RKO (cell line): ENCODE measurements around the gene TENM3.

Experiments
- DNase-seq: peaks from one replicate; pipeline ENCODE4 v3.0.0-alpha.2; 2016; ENCODE audit warnings: low spot score

The TENM3 gene

DNA sequence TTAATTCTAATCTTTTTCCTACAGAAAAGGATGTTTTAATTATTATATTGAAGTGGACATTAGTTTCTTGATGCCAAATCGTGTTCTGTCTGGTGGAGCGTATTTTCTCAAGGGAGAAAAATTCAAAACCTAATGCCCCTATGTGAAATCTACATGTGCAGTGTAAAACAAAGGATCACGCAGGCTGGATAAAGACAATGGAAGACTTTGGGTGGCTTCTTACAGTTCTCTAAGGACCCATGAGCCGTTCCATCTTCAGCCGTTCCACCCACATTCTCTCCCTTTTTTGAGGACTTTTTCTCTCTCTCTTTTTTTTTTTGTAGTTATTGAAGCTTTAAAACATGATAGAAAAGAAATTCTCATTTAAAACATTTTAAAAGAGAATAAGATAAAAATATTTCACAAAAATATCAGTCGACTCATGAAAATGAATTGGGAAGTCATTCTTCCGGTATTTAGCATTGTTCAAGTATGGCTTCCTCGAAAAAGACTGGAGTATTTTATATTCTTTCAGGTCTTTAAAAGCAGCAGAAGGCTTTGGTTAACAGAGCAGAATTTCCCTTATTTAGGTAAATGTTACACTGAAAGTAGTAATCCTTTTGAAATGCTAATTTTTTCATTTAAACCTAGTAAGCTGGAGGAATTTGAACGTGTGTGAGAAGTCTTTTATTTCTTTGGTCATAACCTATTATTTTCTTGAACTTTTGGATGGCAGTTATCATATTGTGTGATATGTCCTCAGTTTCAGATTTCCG lies 11.0 kb downstream of the TENM3 start:
- no peak for DNase-seq

DNA sequence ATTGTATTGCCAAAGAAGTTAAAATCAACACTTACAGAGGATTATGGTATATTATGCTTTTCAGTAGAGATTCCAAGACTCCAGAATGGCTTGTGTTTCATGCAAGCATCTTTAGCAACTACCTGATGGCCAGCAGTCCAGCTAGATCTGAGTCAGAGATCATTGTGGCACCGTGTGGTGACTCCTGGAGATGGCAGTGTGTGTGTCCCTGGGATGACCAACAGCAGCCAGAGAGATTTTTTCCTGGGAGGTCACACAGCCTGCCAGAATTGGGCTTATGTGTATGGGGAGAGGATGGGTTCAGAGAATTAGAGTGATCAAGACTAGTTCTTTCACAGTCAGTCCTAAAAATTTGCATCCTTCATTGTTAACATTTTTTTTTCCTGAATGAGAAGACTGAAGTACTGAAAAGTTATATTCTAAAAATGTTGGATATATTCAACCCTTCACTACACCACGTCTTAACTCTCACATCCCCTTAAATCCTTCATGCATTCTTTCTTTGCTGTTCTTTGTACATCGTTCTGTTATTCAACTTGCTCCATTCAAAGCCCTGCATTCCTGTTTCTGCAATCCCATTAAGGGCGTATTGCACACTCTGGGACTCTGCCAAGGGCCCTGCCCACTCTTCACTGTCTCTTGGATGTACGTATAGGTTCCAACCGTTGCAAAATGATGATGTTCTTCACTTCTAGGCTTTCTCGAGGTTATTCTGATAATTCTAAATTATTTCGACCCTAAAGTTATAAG lies 12.4 kb downstream of the TENM3 start:
- DNase-seq: no peak

DNA sequence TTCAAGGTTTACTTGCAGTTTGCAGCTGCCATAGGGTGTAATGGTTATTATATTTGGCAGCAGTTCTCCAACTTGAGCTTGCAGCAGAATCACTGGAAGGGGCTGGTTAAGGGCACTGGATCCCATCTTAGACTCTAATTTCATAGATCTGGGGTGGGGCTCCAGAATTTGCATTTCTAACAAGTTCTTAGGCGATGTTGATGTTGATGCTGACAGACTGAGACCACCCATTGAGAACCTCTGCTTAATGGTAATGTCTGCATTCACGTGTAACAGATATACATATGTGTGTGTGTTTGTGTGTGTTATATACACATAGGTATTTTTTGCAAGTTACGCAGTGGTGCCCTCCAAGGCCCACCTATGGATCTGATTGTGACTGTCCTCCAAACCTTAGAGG lies 13.8 kb downstream of the TENM3 start:
- DNase-seq: no peak

DNA sequence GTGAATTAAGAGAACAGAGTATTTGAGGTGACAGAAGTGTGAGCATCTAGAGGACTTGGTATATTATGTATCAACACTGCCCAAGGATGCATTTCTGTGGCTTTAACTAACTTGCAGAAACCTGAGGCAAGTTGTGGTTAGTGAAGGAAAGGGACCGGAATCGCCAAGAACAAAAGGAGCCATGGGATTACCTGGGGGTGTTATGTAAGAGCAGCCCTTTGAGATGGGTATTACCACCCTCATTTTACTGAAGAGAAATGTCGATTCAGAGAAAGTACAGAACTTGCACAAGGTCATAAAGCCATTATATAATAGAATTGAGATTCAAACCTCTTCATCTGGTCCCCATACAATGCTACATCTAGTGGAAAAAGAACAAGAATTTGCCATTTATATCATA lies 14.3 kb downstream of the TENM3 start:
- no peak for DNase-seq

DNA sequence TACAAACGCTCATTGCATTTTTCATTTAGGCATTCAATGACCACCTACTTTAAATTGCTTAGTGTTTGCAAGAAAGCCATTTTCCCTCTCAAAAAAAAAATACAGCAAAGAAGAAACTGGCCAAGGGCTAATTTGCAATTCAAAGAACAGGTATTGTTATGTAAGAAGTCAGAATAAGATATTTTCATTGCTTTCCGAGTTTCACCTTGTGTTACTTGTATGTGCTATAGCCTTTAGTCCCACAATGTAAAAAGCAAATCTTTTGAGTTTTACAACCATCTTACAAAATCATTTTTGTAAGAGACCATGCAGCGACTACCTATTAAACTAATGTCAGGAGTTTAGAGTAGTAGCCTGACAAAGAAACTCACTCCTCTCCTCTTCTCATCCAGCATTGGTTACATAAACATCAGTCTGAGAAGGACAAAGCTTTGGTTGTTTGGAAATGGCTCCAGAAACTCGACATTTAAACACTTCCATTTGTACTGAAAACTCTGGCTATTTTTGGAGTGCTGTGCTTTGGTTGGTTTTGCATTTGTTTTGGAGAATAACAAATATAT lies 15.3 kb downstream of the TENM3 start:
- no peak for DNase-seq

DNA sequence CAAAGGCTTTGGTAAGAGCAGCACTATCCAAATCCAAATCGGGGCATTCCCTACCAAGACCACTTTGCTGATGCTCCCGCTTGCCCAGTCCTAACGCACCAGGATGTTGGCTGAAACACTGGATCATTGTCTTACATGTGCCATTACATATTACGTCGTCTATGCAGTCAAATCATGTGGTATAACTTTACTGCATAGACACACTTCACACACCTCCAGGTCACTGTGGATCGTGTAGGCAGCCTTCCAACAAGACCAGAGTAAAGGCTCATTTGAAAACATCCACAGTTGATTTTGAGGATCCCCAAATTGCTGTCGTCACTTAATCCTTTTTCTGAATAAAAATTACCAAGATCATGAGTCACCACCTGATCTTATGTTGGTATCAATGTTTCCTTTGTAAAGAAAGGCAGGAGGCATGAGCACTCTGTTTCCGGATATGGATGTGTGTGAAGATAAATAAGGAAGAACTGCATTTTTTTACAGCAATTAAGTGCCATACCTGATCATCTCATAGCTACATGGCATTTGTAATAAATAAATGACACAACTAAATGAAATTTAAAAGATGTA lies 18.5 kb downstream of the TENM3 start:
- DNase-seq: no peak

DNA sequence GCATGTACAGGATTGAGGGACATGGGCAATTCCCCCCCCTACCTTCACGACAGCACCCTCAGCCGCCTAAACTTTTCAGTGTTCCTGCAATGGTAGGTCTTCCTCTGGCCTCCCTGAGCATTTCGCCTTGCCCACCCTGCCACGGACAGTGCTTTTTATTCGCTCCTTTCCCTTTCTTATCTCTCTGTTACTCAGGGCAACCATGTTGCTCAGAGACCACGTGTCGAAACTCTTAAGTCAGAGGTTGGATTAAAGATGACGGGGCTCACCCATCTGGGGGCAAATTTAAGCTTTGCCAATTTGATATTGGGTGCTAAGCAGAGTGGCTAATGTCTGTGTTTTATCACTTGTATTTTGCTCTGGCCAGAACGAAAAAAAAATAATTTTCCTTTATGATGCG lies 20.4 kb downstream of the TENM3 start:
- no peak for DNase-seq

DNA sequence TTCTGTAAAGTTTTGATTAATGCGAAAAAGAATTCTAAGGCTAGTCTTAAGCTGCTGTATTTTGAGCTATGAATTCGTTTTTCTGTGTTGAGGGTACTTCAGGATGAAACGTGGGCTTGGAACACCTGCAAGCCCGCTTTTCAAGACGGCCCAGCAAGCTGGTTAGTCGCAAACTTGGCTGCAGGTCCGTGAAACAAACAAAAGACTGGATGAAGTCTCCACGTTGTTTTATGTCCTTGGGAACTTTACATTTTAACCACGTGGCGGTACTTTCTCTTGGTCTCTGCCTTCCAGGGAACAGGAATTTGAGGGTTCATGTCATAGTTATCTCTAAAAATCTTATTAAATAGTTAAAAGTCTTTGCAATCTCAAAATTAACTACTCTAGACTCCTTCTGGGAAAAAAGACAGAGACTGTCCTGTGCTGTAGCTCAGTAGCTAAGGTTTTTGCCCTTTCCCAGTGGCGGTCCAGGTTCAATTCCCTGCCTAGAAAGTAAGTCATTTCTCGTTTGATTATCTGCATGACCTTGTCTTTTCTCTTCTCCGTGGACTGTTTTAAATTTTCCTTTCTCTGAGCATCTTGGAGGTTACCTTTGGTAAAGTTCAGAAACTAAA lies 21.0 kb downstream of the TENM3 start:
- DNase-seq: no peak

DNA sequence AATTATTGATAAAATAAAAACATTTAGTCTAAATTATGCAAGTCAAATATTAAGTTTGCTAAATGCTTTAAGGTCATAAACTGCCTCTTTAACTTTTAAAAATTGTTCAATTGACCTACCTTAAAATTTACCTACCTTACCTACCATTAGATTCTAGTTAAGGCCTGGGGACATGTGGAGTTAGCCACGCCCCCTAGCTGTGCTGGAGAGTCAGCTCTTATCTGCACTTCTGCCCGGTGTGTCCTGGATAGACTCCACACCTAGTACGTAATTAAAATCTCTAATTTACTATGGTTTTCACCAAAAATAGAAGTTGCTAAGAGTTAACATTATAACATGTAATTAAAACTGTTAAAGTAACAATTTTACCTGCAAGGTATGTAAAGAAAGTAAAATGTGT lies 22.7 kb downstream of the TENM3 start:
- DNase-seq: no peak

DNA sequence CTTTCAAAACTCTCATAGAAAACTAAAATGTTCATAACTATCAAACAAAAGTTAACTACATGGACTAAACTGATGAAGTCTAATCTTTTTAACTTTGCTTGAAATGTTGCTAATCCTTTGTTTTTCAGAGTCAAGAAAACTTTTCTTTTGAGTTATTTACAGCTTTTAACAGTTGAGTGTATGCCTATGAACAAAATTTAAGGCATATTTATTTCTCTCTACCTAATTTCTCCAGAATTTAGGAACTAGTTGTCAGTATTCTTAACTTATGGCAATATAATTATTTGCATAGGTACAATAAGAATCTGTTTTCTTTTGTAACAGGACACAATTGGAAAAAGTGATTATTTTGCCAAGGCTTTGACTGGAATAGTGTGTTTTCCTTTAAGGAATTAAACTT lies 23.8 kb downstream of the TENM3 start:
- no peak for DNase-seq

DNA sequence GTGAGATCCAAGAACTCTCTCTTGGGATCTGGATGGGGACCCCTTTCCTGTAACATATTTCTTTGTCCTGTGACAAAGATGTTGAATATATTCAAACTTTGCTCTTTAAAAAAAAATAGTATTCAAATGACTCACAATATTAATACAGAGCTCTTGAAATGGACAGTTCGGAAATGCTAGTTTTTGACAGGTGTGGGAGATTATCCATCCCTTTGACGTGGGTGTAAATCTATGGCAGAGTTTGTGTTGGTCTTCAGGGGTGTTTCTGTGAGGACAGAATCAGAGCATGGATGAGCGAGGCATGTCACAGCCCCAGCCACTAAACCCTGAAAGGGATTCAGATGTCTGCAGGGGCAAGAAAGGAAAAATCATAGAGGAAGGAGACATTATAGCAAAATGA lies 25.8 kb downstream of the TENM3 start:
- no peak for DNase-seq

DNA sequence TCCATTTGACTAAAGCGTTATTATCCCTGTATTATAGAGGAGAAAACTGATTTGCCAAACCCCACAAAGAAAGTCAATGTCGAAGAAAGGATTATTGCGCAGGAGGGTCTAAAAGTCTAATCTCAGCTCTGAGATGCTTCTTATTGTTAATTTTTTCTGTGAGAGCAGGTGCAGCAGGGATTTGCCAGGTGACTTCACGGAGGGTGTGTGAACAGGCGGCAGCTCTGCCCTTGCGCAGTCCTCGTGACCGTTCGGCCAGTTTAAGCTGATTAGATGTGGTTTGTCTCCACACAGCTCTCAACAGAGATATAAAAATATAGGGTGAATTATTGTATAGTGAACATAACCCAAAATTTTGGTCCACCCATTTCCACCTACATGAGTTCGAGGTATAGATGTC lies 28.5 kb downstream of the TENM3 start:
- DNase-seq: no peak

DNA sequence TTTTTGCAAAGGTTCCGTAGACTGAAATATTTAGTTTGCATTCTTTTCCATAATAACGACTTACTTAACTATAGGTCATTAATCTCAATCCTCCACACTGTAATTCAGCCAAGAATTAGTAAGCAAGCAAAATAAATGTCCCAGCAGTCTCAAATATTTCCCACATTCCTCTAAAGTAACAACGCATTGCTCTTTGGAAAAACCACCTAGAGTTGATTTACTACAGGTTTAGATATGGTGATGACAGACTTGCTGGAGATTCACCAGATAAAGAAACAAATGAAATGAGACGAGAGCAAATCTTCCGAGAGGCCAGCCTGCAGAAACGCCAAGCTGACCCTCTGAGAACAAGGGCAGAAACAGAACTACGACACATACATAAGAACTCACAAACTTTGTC lies 28.9 kb downstream of the TENM3 start:
- no peak for DNase-seq

DNA sequence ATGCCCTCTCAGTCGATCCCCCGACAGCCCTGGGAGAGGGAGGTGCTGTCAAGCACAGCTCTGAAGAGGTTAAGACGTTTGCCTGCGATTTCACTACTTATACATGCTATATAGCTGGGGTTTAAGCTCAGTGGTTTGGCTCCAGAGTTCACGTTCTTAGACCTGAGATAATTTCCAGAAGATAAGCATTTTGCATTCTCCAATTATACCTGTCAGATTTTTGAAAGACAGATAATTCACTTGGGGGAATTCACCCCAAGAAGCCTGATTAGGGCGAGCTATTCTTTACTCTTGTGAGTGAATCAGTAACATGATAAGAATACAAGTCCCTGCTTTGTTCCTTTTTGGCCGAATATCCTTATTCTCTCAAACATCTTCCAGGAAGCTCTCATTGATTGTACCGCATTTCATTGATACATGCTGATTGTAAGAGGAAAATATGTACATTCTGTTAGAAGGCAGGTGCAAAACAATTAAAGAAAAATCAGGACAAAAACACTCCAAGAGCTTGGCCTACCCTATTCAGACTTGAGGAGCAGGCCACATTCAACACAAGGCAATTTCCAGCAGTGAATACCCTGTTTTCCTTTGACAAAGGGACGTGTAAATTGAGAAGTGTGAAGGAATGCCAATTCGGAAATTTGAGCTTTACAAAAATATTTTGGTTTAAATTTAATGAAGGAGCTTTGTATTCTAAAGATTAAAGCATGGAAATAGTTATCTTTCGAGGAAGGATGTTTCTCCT lies 30.2 kb downstream of the TENM3 start:
- DNase-seq: no peak

DNA sequence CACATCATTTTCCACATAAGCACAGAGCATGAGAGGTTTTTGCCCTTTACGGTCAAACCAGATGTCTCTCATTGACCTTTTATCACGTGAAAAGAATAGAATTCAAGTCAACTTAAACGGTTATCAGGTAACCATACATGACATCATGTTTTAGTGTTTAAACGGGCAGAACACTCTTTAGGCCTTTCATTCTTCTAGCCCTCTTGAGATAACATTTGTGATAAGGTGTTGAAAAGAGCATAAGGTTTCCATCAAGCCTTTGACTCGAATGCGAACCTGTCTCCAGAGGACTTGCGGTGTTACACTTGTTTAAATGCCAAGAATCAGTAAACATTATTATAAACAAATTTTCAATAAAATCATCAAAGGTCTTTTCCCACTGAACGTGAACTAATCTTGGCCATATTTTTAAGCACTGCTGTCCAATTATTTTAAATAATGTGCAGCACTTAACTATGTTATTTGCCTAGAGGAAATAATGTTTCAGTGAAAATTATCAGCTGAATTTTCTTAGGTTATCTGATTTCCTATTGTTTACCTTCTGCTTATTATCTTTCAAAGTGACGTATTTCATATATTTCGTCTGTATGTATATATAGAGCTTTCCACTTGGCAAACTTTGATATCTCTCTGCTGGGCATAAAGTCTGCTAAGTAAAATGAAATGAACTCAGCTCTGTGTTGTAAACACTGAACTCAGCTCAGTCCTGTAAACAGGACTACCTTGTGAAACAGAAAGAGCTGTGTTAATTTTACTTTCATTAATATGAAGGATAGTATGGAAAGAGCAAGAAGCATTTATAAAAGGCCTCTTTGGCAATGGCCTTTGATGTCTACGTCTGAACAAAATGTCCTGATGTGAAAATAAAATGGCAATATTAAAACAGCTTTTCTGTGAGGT lies 33.3 kb downstream of the TENM3 start:
- DNase-seq: no peak

DNA sequence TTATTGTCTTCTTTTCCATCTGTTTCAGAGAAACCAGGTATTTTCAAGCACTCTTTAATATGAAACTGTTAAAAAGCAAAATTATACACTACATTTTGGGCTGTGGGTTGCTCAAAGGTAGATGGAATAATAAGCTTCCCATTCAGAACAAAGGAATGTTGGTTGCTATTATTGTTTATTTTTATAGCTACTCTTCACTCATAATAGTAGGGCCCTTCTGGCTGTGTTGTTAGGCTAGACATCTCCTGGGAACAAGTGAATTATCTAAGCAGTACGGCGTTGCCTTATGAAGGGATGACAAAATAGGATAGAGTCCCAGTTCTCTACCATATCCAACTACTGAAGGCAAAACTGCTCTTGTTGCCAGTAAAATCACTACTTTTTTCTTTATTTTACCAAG lies 34.2 kb downstream of the TENM3 start:
- DNase-seq: no peak

DNA sequence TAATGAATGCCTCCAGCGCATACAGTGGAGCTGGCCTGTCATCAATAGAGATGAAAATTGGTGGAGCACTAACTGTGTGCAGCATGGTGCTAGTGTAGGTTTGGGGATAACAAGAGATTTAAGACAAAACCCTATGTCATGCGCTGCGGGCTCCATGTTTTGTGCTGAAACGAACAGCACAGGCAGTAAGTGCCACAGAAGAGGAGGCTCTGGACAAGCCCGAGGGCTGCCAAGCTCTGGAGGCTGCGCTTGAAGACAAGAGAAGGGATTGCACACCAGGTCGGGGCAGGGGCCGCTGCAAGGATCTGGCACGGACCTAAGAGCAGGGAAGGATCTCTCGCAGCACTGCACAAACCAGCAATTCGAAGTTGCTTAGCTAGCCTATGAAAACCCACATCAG lies 35.5 kb downstream of the TENM3 start:
- no peak for DNase-seq

DNA sequence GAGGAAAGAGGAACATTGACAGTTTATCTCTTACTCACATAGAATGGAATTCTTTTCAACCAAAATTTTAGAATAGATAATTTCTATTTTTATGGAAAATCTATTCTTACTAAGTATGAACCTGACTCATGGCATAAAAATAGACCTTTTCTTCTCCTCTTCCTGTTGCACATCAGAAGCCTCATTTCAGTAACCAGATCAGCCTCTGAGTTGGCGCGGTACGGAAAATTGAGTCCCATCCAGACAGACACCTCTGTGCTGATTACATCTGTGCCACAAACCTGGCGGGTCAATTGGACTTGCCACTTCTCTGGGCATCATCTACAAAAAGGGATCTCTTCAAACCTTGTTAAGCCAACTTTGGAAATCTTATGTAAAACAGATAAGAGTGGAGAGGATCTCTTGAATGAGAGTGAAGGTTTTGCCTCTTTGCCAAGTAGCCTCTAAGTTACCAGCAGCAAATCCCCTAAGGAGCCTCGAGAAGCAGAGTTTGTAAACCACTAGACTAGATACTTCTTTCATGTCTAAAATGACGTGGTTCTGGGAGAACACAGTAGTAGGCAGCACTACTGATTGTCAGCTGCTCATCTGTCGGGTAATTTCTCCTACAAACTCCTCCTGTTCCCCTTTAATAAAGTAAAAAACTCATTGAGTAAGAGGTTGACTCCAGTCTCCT lies 37.4 kb downstream of the TENM3 start:
- no peak for DNase-seq

DNA sequence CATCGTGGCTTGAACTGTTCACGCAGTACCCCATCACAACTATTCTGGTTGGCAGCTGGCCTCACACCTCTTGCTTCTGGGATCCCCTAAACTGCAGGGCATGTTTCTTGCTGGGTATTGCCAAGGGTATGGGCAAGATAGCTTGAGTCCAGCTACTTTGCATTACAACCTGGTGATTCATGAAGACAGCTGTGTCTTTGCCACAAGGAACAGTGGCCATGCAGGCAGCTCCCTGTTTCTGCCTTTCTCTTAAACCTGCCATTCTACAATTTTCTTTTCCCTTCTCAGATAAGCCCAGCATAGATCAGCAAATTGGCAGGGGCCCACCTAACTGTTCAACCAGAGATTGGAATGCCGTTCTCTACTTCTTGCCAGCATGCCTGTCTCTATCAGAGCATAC lies 42.8 kb downstream of the TENM3 start:
- DNase-seq: no peak

DNA sequence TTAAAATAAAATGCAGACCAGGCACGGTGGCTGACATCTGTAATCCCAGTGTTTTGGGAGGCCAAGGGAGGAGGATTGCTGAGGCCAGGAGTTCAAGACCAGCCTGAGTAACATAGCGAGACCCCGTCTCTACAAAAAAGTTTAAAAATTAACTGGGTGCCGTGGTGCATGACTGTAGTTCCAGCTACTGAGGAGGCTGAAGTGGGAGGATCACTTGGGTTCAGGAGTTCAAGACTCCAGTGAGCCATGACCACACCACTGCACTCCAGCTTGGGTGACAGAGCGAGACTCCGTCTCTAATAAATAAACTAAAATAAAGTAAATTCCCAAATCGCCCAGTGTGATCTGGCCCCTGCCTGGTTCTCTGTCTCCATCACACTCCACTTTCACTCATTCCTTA lies 43.7 kb downstream of the TENM3 start:
- no peak for DNase-seq
